H9 (cell line): ENCODE measurements around the gene PLD1. TPM values are rescaled to one million over a fixed set of nuclear protein-coding genes. Genes with fewer than 3 reads are reported as not detected.

Experiments
- DNase-seq: peaks from one replicate; pipeline ENCODE4 v3.0.0-alpha.2; 2017
- H2AFZ ChIP-seq: one replicate; pipeline ENCODE4 v1.6.1; 2013; ENCODE audit warnings: mild to moderate bottlenecking, low read length, control low read depth, moderate library complexity
- H2AK5ac ChIP-seq: 2 replicates; pipeline ENCODE4 v1.6.1; 2013; ENCODE audit warnings: low read length, control low read depth, mixed read lengths; ENCODE audit not compliant: insufficient read length
- H2BK120ac ChIP-seq: one replicate; pipeline ENCODE4 v1.6.1; 2013; ENCODE audit warnings: low read depth, mild to moderate bottlenecking, low read length, control low read depth, inconsistent platforms; ENCODE audit not compliant: poor library complexity, severe bottlenecking
- H2BK12ac ChIP-seq: 2 replicates; pipeline ENCODE4 v1.6.1; 2013; ENCODE audit warnings: low read length, control low read depth, mixed read lengths, low read depth; ENCODE audit not compliant: insufficient read length
- H2BK15ac ChIP-seq: 2 replicates; pipeline ENCODE4 v1.6.1; 2013; ENCODE audit warnings: low read depth, low read length, control low read depth
- H2BK20ac ChIP-seq: one replicate; pipeline ENCODE4 v1.6.1; 2013; ENCODE audit warnings: low read depth, mild to moderate bottlenecking, low read length, control low read depth, inconsistent platforms; ENCODE audit not compliant: poor library complexity, severe bottlenecking
- H2BK5ac ChIP-seq: 2 replicates; pipeline ENCODE4 v1.6.1; 2013; ENCODE audit warnings: low read length, control low read depth, mixed read lengths; ENCODE audit not compliant: insufficient read length
- H3K14ac ChIP-seq: 2 replicates; pipeline ENCODE4 v1.6.1; 2013; ENCODE audit warnings: low read length, control low read depth; ENCODE audit not compliant: insufficient read depth
- H3K18ac ChIP-seq: 2 replicates; pipeline ENCODE4 v1.6.1; 2013; ENCODE audit warnings: low read depth, mild to moderate bottlenecking, mixed read lengths, low read length, control low read depth; ENCODE audit not compliant: insufficient read length
- H3K23ac ChIP-seq: 2 replicates; pipeline ENCODE4 v1.6.1; 2013; ENCODE audit warnings: low read length, control low read depth, mixed read lengths, low read depth; ENCODE audit not compliant: insufficient read length
- H3K23me2 ChIP-seq: 2 replicates; pipeline ENCODE4 v1.6.1; 2013; ENCODE audit warnings: low read depth, mild to moderate bottlenecking, mixed read lengths, low read length, control low read depth; ENCODE audit not compliant: insufficient read length, poor library complexity, severe bottlenecking
- H3K27ac ChIP-seq: 2 replicates; pipeline ENCODE4 v1.5.1; 2013; ENCODE audit warnings: low read length, control low read depth, mixed read lengths, low read depth; ENCODE audit not compliant: insufficient read length
- H3K27me3 ChIP-seq: 2 replicates; pipeline ENCODE4 v1.6.1; 2013; ENCODE audit warnings: low read length, control low read depth, inconsistent platforms; ENCODE audit not compliant: insufficient read depth
- H3K4ac ChIP-seq: 2 replicates; pipeline ENCODE4 v1.6.1; 2013; ENCODE audit warnings: low read depth, mild to moderate bottlenecking, control low read depth, inconsistent platforms, low read length, moderate library complexity
- H3K4me1 ChIP-seq: 2 replicates; pipeline ENCODE4 v1.6.1; 2013; ENCODE audit warnings: low read length, control low read depth, inconsistent platforms; ENCODE audit not compliant: insufficient read depth
- H3K4me2 ChIP-seq: 2 replicates; pipeline ENCODE4 v1.6.1; 2013; ENCODE audit warnings: low read length, control low read depth, mixed read lengths; ENCODE audit not compliant: insufficient read length, insufficient read depth
- H3K56ac ChIP-seq: 2 replicates; pipeline ENCODE4 v1.6.1; 2013; ENCODE audit warnings: low read depth, mild to moderate bottlenecking, mixed read lengths, low read length, control low read depth; ENCODE audit not compliant: insufficient read length
- H3K79me1 ChIP-seq: 2 replicates; pipeline ENCODE4 v1.6.1; 2013; ENCODE audit warnings: low read depth, mild to moderate bottlenecking, moderate library complexity, low read length, control low read depth, inconsistent platforms; ENCODE audit not compliant: insufficient read depth, poor library complexity, severe bottlenecking
- H3K79me2 ChIP-seq: 2 replicates; pipeline ENCODE4 v1.6.1; 2013; ENCODE audit warnings: low read length, control low read depth, inconsistent platforms; ENCODE audit not compliant: insufficient read depth
- H3K9ac ChIP-seq: 2 replicates; pipeline ENCODE4 v1.6.1; 2013; ENCODE audit warnings: low read length, control low read depth, mixed read lengths; ENCODE audit not compliant: insufficient read length; ENCODE audit errors: extremely low read depth
- H3K9me3 ChIP-seq: one replicate; pipeline ENCODE4 v1.6.1; 2013; ENCODE audit warnings: low read depth, low read length, inconsistent platforms; ENCODE audit not compliant: control insufficient read depth
- H3T11ph ChIP-seq: one replicate; pipeline ENCODE4 v1.6.1; 2013; ENCODE audit warnings: mild to moderate bottlenecking, low read length, control low read depth, inconsistent platforms
- H4K20me1 ChIP-seq: one replicate; pipeline ENCODE4 v1.6.1; 2013; ENCODE audit not compliant: control insufficient read depth, insufficient read length, insufficient read depth
- H4K5ac ChIP-seq: 2 replicates; pipeline ENCODE4 v1.6.1; 2013; ENCODE audit warnings: low read depth, mild to moderate bottlenecking, mixed read lengths, low read length, control low read depth; ENCODE audit not compliant: insufficient read length
- H4K8ac ChIP-seq: replicated peaks from 2 replicates; pipeline ENCODE4 v1.6.1; 2013; ENCODE audit warnings: low read length, control low read depth, mixed read lengths, low read depth; ENCODE audit not compliant: insufficient read length
- H4K91ac ChIP-seq: 2 replicates; pipeline ENCODE4 v1.6.1; 2013; ENCODE audit warnings: low read depth, mild to moderate bottlenecking, moderate library complexity, mixed read lengths, low read length, control low read depth; ENCODE audit not compliant: insufficient read length
- H3K27ac Mint-ChIP-seq, 3 experiments: 2 replicates in 2 of 3; 3 replicates in 1 of 3; pipeline ENCODE4 v1.8.0; 2020 to 2021; ENCODE audit warnings: mixed read lengths in 3 of 3, mild to moderate bottlenecking in 1 of 3, moderate library complexity in 1 of 3
- H3K27me3 Mint-ChIP-seq: 2 replicates; pipeline ENCODE4 v1.8.0; 2021; ENCODE audit warnings: low read depth, mild to moderate bottlenecking, moderate library complexity, mixed read lengths
- H3K36me3 Mint-ChIP-seq, 3 experiments: 2 replicates in 2 of 3; 3 replicates in 1 of 3; pipeline ENCODE4 v1.8.0; 2020 to 2021; ENCODE audit warnings: low read depth in 3 of 3, mixed read lengths in 3 of 3; ENCODE audit not compliant: insufficient read depth in 1 of 3
- H3K4me1 Mint-ChIP-seq, 2 experiments: 2 replicates each; pipeline ENCODE4 v1.8.0; 2020; ENCODE audit warnings: mixed read lengths in 2 of 2
- H3K4me3 Mint-ChIP-seq, 2 experiments: 2 replicates in 1 of 2; 3 replicates in 1 of 2; pipeline ENCODE4 v1.8.0; 2020 to 2021; ENCODE audit warnings: mild to moderate bottlenecking in 2 of 2, mixed read lengths in 2 of 2, moderate library complexity in 1 of 2
- H3K9me3 Mint-ChIP-seq, 2 experiments: 2 replicates in 1 of 2; 3 replicates in 1 of 2; pipeline ENCODE4 v1.8.0; 2020; ENCODE audit warnings: mild to moderate bottlenecking in 2 of 2, mixed read lengths in 2 of 2, moderate library complexity in 1 of 2
- total RNA-seq: library from RNA; stranded (reverse); gene quantifications from 2 replicates; pipeline ENCODE4 v1.2.1, GENCODE V29; 2021
- TF ChIP-seq, protein P1 (sequence below): fragments of 200-600 bp; sonication (generic); conservative IDR thresholded peaks from 3 replicates; pipeline ENCODE4 v1.8.0; 2021; ENCODE audit warnings: antibody characterized with exemption, mild to moderate bottlenecking

The PLD1 gene
- total RNA-seq, 1 experiment from 2014 or later, result 1.8 TPM

DNA sequence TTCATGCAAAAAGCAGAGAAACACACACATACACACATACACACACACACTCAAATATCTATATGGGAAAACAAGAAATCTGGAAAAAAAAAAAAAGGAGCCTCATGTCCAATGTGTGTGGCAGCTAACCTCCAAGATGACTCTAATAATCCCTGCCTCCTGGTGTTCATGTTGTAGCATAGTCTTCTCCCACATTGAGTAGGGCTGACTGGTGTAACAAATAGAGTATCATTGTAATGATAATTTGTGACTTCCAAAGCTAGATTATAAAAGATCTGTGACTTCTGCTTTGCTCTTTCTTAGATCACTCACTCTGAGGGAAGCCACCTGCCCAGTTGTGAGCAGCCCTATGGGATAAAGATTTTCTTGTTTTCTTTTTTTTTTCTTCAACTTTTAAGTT is 219.2 kb downstream of the PLD1 start:
- no peaks in the 10 kb centered on the region for H3K23me2 ChIP-seq
- no peak overlapping the region for H3K27ac ChIP-seq
- Mint-ChIP-seq H3K4me1 (peaks cover 8 to 19% of the 10 kb centered on the region in 2 experiments), H3K27me3 (no peaks in the 10 kb centered on the region), H3K4me3 (no peak overlapping the region), H3K27ac (no peak overlapping the region), H3K36me3 (no peaks in the 10 kb centered on the region), H3K9me3 (no peaks in the 10 kb centered on the region)
- H2BK15ac ChIP-seq, result no peak overlapping the region
- H2BK5ac ChIP-seq, result no peak overlapping the region
- H4K91ac ChIP-seq, result no peak overlapping the region
- no peak overlapping the region for H2BK20ac ChIP-seq
- no peaks in the 10 kb centered on the region; the same call in 1 of the 2 replicates for H3K4me1 ChIP-seq
- H3K79me2 ChIP-seq, result no peaks in the 10 kb centered on the region
- no peaks in the 10 kb centered on the region for H4K20me1 ChIP-seq
- DNase-seq, result no peak
- H3K56ac ChIP-seq, result no peak overlapping the region
- no peaks in the 10 kb centered on the region for H3K9me3 ChIP-seq
- no peak overlapping the region for H4K5ac ChIP-seq
- H3K23ac ChIP-seq, result no peak overlapping the region
- no peak overlapping the region for H4K8ac ChIP-seq
- no peak overlapping the region for H3K4ac ChIP-seq
- no peak overlapping the region for H2BK12ac ChIP-seq
- no peak overlapping the region for H3K4me2 ChIP-seq
- H2BK120ac ChIP-seq, result no peak overlapping the region
- no peak overlapping the region for H3K9ac ChIP-seq
- H3K14ac ChIP-seq, result no peak overlapping the region
- no peaks in the 10 kb centered on the region for H3K79me1 ChIP-seq
- no peak overlapping the region for H2AFZ ChIP-seq
- H3K18ac ChIP-seq, result no peak overlapping the region
- TF ChIP-seq, protein P1, sequence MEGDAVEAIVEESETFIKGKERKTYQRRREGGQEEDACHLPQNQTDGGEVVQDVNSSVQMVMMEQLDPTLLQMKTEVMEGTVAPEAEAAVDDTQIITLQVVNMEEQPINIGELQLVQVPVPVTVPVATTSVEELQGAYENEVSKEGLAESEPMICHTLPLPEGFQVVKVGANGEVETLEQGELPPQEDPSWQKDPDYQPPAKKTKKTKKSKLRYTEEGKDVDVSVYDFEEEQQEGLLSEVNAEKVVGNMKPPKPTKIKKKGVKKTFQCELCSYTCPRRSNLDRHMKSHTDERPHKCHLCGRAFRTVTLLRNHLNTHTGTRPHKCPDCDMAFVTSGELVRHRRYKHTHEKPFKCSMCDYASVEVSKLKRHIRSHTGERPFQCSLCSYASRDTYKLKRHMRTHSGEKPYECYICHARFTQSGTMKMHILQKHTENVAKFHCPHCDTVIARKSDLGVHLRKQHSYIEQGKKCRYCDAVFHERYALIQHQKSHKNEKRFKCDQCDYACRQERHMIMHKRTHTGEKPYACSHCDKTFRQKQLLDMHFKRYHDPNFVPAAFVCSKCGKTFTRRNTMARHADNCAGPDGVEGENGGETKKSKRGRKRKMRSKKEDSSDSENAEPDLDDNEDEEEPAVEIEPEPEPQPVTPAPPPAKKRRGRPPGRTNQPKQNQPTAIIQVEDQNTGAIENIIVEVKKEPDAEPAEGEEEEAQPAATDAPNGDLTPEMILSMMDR, result no peak
- no peak overlapping the region for H3T11ph ChIP-seq
- H2AK5ac ChIP-seq, result no peak overlapping the region
- no peaks in the 10 kb centered on the region for H3K27me3 ChIP-seq
